ENCODE data around the gene ABCB6.
"Not testable (repeated sequence)": the region's sequence is repeated elsewhere in the genome, so short reads cannot be mapped to it uniquely, and the experiment has no call there.

The ABCB6 gene

DNA sequence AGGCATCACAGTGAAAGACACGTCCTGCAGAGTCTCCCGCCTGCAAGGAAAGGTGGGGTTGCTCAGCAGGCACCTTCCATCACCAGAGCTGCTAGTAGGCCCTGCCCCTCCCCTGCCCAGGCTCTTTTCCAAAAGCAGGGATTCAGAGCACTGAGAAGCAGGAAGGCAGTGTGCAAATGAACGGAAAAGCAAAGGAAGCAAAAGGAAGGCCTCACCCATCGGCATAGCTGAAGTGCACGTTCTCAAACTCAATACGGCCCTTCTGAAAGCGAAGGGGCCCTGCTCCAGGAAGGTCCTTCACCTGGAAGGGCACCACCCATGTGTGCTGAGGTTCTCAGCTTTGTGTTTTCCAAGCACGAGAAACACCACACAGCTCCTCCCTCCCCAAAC is 5.7 kb downstream of the ABCB6 start:
- DNase-seq, result no peak

DNA sequence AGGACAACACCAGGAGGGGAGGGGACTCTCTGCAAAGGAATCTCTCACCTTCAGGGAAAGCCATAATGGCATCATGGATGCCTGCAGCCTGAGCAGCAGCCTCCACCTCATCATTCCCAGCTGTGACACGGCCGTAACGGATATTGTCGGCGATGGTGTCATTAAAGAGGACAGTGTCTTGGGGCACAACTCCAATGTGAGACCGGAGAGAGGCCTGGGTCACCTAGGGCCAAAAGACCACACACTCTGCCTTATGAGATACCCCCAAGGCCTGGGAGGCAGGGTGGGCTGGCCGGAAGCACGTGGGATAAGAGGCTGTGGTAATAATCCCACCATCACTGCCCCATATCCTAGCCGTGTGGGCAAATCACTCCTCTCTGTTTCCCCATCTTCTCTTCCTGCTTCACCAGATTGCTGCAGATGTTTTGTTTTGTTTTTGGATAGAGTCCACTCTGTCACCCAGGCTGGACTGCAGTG is 7.8 kb downstream of the ABCB6 start:
- no peak for DNase-seq

DNA sequence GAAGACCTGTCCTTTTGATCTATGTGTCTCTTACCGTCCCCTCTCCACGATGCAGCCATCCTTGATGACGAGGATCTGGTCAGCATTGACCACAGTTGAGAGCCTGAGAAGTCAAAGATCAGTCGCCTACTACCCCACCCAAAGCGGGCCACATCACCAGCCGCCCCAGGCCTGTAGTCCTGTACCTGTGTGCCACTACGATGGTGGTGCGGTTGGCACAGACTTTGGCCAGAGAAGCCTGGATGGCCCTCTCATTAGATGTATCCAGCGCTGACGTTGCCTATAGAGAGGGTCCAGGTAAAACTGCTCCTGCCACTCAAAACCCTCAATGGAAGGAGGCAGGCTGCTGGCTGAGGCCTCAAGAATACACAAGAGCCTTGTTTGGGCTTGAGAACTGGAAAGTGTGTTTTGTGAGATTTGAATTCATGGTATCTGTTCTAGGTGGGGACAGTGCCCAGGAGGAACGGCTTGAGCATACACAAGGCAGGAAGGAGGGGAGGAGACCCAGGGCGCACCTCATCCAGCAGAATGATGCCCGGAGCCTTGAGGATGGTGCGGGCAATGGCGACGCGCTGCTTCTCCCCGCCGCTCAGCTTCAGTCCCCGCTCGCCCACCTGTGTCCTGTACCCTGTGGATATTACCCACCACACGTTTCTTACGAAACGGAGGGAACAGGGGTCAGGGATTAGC is 8.4 kb downstream of the ABCB6 start:
- no peak for DNase-seq

DNA sequence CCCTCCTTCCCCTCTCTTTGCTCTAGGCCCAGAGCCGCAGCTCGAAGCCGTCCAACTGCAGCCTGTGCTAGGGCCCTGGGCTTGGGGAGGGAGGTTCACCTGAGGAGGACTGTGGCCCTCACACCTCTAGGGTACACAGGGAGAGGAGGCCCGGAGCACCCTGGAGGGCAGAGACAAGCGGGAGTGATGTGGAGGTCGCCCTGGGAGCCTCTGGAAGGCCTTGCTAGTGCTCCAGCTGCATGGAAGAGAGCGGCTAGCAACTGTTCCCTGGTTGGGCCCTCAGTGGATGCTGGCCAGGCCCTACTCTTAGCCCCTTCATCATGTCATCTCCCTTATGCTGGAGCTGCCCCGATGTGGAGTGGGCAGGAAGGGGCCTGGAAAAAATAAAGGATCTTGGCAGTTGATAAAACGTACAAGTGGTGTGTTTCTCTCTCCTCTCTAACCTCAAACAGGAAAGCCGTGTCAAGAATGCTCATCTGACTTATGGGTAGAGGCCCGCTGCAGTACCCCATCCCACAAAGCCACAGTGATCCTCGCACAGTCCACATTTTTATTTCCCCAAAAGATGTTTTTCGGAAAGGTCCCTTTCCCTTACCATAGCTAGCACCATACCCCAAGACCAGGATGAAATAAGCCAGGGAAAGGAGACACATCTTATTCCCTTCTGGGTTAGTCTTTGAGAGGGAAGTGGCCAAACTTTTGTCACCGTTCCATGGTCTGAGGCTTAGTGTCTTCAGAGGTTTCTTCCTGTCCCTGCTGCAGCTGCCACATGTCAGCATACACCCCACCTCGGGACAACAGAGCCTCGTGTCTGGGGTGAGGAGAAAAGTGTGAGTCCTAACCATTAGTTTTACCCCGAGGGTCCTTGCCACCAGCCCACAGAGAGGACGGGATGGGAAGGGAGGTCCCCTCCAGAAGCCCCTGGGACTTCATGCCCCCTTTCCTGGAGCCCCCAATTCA is 9.2 kb downstream of the ABCB6 start:
- DNase-seq, result no peak

DNA sequence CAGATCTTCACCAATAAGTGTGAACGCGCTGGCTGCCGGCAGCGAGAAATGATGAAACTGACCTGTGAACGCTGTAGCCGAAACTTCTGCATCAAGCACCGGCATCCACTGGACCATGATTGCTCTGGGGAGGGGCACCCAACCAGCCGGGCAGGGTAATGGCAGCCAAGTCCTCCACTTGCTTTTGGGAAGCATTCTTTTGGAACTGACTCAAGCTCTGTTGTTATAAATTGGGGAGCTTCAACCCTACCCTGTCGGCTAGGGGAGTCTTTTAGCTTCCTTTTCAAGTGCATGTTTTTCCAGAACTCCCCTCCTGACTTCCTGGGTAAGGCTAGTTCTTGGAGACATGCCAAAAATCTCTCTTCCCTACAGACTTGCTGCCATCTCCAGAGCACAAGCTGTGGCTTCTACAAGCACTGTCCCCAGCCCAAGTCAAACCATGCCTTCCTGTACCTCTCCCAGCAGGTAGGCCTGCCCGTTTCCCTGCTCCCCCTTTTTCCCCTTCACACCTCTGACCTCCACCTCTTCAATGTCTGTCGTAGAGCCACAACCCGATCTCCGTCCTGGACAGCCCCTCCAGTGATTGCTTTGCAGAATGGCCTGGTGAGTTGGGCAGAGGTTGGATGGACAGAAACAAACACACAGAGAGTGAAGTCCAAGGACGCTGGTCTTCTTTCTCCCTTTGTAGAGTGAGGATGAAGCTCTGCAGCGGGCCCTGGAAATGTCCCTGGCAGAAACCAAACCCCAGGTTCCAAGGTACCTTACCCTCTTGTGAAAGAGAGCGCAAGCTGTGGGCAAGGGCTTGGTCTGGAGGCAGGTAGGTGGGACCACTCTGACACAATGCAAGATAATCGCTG is 10.6 kb downstream of the ABCB6 start:
- peak; percentile 55 for DNase-seq

DNA sequence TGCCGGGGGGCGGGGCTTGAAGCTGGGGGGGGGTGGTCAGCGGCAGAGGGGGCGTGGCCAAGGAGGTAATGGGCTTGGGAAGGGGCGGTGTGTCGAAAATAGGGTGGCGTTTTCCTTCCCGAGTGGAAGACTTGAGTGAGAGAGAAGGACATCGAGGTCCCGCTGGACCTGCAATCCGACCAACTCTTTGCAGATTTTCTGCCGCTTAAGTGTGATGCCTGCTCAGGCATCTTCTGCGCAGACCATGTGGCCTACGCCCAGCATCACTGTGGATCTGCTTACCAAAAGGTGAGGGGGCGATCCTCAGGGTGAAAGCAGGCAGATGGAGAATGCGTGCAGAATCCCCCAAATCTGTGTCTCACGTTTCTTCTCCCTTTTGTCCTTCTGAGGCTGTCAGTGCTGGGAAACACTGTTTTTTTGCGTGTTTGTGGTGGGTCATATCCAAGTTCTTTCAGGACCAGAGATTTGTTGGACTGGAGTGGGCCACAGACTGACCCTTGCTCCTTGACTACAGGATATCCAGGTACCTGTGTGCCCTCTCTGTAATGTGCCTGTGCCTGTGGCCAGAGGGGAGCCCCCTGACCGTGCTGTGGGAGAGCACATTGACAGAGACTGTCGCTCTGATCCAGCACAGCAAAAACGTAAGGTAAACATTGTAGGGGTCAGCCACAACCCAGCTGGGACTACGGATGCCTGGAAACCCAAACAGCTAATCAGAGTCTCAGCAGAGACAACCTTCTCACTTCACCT is 11.4 kb downstream of the ABCB6 start:
- DNase-seq, result no peak

DNA sequence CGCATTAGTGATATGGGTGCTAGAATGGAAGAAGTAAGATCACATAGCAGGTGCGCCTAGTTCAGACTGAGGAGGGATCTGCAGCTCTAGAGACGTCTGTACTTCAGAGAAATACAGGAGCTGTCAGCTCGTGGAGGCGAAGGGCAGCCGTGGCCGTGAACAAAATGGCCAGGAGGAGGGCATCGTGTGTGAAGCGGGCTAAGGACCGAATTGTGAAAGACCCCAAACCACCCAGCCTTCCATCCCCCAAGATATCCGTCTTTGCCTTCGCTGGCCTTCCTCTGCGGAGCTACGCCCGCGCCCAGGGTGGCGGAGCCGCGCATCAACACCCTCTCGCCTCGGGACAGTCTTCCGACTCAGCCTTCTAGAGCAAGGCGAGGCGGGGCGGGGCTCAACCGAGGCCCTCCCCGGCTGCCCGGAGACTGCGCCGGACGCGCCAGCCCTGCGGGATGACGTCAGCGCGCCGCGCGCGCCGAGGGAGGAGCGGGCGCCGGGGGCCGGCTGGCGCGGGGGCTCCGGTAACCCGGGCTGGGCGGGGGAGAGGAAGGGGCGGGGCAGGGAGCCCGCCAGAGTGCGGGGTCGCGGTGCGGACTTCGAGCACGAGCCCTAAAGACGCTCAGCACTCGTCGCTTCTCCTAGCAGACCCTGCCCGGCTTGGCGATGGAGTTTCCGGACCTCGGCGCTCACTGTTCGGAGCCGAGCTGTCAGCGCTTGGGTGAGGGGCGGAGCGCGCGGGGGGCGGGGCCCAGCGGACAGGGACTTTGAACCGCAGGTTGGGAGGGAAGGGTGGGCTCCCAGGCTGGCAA is 12.2 kb downstream of the ABCB6 start, which contains the start of gene ZFAND2B:
ZFAND2B (plus strand) TSS at position 455 of the 806 bp plus-strand sequence; CDS start at position 661, 206 bp downstream.
- peak; percentile 95 for DNase-seq

DNA sequence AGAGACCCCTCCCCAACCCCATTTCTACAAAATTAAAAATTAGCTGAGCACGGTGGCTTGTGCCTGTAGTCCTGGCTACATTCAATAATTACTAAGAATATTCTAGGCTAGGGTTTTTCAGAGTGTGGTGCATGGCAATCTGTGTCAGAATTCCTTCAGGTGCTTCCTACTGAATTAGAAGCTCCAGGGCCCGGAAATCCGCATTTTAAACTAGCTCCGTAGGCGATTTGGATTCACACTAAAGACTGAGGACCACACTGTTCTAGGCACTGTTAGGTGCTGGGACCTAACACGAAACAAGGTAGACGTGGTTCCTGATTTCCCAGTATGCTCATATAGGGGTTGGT is 12.8 kb downstream of the ABCB6 start:
- no peak for DNase-seq

DNA sequence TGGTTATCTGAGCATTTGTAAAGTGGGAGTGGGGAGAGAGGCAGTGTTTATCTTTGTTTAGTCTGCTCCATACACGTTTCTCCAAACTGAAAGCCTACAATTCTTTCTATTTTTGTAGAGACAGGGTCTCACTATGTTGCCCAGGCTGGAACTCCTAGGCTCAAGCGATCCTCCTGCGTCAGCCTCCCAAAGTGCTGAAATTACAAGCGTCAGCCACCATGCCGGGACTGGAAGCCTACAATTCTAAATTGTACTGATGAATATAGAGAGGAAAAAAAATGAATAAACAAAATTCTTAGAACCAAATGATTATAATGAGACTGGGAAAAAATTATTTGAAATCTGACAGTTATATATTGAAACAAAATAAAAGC is 13.6 kb downstream of the ABCB6 start:
- DNase-seq, result no peak

DNA sequence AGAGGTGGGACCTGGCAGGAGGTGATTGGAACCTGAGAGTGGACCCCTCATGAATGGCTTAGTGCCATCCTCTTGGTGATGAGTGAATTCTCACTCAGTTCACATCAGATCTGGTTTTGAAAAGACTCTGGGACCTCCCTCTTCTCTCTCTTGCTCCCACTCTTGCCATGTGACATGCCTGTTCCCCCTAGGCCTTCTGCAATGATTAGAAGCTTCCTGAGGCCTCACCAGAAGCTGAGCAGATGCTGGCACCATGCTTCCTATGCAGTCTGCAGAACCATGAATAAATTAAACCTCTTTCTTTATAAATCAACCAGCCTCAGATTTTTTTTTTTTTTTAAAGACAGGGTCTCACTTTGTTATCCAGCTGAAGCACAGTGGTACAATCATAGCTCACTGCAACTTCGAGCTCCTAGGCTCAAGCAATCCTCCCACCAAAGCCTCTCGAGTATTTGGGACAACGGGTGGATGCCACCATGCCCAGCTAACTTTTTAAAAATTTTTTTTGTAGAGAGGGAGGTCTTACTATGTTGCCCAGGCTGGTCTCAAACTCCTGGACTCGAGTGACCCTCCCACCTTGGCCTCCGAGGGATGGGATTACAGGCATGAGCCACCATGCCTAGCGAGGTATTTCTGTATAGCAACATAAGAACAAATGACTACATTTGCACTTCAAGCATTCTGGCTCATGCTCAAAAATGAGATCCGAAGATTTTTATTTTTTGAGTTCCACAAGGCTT is 14.2 kb downstream of the ABCB6 start:
- no peak for DNase-seq

DNA sequence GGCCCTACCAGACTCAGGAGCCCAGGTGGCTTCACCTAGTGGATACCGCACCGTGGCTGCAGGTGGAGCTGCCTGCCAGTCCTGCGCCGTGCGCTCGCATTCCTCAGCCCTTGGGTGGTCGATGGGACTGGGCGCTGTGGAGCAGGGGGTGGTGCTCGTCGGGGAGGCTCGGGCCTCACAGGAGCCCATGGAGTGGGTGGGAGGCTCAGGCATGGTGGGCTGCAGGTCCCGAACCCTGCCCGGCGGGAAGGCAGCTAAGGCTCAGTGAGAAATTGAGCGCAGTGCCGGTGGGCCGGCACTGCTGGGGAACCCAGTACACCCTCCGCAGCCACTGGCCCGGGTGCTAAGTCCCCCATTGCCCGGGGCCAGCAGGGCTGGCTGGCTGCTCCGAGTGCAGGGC is 17.4 kb downstream of the ABCB6 start:
- DNase-seq, result not testable (repeated sequence)

DNA sequence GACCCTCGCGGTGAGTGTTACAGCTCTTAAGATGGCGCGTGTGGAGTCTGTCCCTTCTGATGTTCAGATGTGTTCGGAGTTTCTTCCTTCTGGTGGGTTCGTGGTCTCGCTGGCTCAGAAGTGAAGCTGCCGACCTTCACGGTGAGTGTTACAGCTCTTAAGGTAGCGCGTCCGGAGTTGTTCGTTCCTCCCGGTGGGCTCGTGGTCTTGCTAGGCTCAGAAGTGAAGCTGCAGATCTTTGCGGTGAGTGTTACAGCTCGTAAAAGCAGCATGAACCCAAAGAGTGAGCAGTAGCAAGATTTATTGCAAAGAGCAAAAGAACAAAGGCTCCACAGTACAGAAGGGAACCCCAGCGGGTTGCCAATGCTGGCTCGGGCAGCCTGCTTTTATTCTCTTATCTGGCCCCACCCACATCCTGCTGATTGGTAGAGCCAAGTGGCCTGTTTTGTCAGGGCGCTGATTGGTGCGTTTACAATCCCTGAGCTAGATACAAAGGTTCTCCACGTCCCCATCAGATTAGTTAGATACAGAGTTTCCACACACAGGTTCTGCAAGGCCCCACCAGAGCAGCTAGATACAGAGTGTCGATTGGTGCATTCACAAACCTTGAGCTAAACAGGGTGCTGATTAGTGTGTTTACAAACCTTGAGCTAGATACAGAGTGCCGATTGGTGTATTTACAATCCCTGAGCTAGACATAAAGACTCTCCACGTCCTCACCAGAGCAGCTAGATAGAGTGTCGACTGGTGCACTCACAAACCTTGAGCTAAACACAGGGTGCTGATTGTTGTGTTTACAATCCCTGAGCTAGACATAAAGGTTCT is 18.0 kb downstream of the ABCB6 start:
- DNase-seq, result not testable (repeated sequence)

DNA sequence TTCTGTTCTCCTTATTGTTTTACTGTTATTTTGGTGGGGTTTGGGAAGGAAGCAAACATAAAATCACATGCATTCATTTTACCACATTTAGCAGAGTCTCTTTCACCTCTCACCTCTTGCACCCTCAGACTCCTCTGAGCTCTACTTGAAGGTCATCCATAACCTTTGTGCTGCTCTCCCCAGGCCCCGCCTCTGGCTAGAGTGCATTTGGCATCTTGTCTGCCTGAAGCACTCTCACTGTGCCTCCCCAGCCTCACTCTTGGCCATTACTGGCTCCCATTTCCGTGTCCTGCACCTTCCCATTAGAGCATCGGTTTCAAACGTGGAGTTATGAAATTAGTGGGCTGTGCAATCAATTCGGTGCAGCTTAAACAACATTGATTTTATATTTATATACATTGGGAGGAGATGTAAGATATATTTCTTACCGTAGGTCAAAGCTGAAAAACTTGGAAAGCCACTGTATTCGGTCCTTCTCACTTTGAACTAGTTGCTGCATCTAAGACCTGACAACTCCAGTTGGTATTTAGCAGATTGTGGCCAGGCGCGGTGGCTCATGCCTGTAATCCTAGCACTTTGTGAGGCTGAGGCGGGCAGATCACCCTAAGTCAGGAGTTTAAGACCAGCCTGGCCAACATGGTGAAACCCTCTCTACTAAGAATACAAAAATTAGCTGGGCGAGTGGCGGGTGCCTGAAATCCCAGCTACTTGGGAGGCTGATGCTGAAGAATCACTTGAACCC is 19.1 kb downstream of the ABCB6 start:
- no peak for DNase-seq

DNA sequence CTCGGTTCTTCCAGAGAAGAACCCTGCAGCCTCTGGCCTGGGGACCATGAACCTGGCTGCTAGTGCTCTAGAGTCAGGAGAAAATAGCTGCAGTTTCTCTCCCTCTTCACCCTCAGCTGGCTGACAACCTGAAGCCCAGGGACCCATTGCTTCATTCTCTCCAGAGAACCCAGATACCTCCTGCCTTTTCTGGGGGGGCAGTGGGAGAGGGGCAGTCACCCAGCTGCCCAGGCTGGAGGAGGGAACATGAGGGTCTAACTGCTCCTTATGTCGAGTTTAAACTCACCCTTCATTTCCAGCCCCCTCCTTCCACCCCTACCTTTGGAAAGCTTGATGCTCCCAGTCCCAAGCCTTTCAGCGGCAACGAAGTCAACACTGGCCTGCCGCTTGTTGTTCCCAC is 19.8 kb downstream of the ABCB6 start:
- DNase-seq, result no peak

DNA sequence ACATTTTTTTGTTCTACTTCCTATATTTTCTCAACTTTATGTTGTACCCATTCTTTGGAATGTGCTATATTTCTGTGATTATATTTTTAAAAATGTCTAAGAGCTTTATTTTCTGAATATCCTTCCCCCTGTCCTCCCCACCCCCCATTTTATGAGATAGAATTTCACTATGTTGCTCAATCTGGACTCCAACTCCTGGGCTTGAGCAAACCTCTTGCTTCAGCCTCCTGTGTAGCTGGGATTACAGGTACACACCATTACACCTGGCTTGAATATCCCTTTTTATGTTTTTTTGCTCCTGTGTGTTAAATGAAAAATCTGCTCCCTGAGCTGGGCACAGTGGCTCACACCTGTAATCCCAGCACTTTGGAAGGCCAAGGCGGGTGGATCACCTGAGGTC is 21.4 kb downstream of the ABCB6 start:
- no peak for DNase-seq

DNA sequence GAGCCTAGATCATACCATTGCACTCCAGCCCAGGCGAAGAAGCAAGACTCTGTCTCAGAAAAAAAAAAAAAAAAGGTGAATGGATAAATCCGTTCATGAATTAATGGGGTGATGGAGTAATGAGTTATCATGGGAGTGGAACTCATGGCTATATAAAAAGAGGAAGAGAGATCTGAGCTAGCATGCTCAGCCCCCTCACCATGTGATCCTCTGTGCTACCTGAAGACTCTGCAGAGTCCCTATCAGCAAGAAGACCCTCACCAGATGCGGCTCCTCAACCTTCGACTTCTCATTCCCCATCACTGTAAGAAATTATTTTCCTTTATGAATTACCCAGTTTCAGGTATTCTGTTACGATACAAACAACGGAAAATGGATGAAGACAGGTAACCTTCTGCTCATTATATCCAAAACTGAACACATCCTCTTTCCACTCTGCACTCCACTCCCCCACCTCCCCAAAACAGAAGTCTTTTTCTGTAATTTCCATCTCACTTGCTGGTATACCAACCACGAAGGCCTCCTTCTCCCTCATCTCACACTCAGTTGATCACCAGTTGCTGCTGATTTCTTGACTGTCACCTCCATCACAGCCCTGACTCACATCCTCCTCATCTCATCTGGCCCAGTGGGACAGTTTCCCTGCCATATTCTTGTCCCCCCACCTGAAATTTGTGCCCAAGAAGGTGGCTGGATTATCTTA is 31.9 kb downstream of the ABCB6 start:
- no peak for DNase-seq

DNA sequence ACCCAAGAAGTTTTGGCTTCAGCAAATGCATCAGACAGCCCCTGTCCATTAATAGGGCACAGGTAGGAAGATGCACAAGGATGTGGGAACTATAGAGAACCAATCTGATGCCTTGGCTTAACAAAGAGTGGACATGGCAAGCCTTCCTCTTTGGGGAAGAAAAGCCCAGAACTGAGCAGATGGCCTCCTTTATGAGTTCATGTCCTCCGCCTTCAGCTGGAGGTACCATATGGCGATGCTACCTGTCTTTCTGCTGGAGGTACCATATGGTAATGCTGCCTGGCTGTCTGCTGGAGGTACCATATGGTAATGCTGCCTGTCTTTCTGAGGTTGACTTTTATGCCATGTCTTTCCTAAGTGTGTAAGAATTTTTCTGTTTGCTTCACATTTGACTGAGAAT is 34.6 kb downstream of the ABCB6 start:
- no peak for DNase-seq

DNA sequence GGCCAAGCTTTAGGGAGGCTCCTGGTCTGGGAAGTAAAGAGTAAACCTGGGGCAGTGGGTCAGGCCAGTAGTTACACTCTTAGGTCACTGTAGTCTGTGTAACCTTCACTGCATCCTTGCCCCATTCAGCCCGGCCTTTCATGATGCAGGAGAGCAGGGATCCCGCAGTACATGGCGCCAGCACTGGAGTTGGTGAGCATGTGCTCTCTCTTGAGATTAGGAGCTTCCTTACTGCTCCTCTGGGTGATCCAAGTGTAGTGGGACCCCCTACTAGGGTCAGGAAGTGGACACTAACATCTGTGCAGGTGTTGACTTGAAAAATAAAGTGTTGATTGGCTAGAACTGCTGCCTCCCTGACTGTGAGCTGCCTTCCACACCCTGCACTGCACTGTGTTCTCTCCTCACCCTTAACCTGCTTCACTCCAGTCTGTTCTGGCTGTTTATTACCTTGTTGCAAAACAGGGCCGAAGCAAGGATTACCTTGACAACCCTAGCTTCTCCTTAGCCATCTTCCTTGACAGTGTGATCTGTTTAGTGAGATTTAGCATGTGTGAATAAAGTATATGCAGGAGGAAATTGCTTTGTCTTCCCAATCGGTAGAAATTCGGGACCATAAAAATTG is 35.5 kb downstream of the ABCB6 start:
- DNase-seq, result no peak
